A375 (cell line): ENCODE results near the gene ARL2BP. TPM values are rescaled to one million over a fixed set of nuclear protein-coding genes. Genes with fewer than 3 reads are reported as not detected.

ENCODE experiments used
- total RNA-seq: library from RNA; depleted of rRNA; stranded (reverse); fragments of >200 nt; shearing (Covaris generic); gene quantifications from 2 replicates; pipeline ENCODE4 v1.2.3, GENCODE V29; 2014; rRNA removed

Gene ARL2BP
- 34.5 and 35.4 TPM in 2 replicates for total RNA-seq

GRCh38 chr16:57244767-57245471 is at the start of gene ARL2BP:
Gene ARL2BP (plus strand): TSS chr16:57245259. CDS start chr16:57245368, 109 bp downstream.

GRCh38 chr16:57284209-57284951 is 39.3 kb downstream of the ARL2BP start, which contains the start of gene PLLP:
Gene PLLP (minus strand): TSS chr16:57284672. CDS start chr16:57284540, 132 bp downstream.

Other genes with a start within 250 kb of the ARL2BP start
- 11.0 and 17.9 TPM in 2 replicates for gene CPNE2, start 152.7 kb upstream of the ARL2BP start, total RNA-seq
- 106 and 115 TPM in 2 replicates for gene PSME3IP1, start 59.2 kb upstream of the ARL2BP start, total RNA-seq
- gene RSPRY1, start 58.9 kb upstream of the ARL2BP start, total RNA-seq = 18.3 and 19.3 TPM in 2 replicates
- not detected in 2 replicates for gene PLLP, start 39.4 kb downstream of the ARL2BP start, total RNA-seq
- gene CCL22, start 113.5 kb downstream of the ARL2BP start, total RNA-seq = not detected in 2 replicates
- gene CX3CL1, start 127.2 kb downstream of the ARL2BP start, total RNA-seq = 0.13 and 1.1 TPM in 2 replicates
- gene CCL17, start 159.5 kb downstream of the ARL2BP start, total RNA-seq = not detected in 2 replicates
- gene CIAPIN1, start 202.1 kb downstream of the ARL2BP start, total RNA-seq = 84.8 and 86.7 TPM in 2 replicates
- gene COQ9, start 202.2 kb downstream of the ARL2BP start, total RNA-seq = 70.1 and 71.0 TPM in 2 replicates
- 167 and 186 TPM in 2 replicates for gene POLR2C, start 217.4 kb downstream of the ARL2BP start, total RNA-seq
- gene DOK4, start 241.2 kb downstream of the ARL2BP start, total RNA-seq = 18.3 and 22.3 TPM in 2 replicates